GM12878 (cell line): Measurements from ENCODE around the gene BMF. TPM values are rescaled to one million over a fixed set of nuclear protein-coding genes. Genes with fewer than 3 reads are reported as not detected.

Source experiments
- BMI1 ChIP-seq: fragments of 450-650 bp; IDR thresholded peaks from 2 replicates; pipeline ENCODE4 v1.6.1; 2016; ENCODE audit warnings: mild to moderate bottlenecking, moderate library complexity, borderline replicate concordance
- CEBPZ ChIP-seq: fragments of 150-350 bp; IDR thresholded peaks from 2 replicates; pipeline ENCODE4 v1.6.1; 2016; ENCODE audit warnings: low read depth, low read length
- CHD2 ChIP-seq: IDR thresholded peaks from 2 replicates; pipeline ENCODE4 v1.6.1; 2011; ENCODE audit warnings: low read depth, low read length, improper control_type of control experiment, borderline replicate concordance
- EGR1 ChIP-seq, 2 experiments: IDR thresholded peaks; 1 replicate in 1 of 2; 2 replicates in 1 of 2; pipeline ENCODE4 v1.6.1; 2011 to 2012; ENCODE audit warnings: low read depth in 2 of 2, low read length in 2 of 2, borderline replicate concordance in 1 of 2, mild to moderate bottlenecking in 1 of 2, moderate library complexity in 1 of 2
- FOXK2 ChIP-seq: fragments of 450-650 bp; IDR thresholded peaks from 2 replicates; pipeline ENCODE4 v1.6.1; 2017; ENCODE audit warnings: mild to moderate bottlenecking, moderate library complexity
- IRF5 ChIP-seq: fragments of 450-650 bp; IDR thresholded peaks from 2 replicates; pipeline ENCODE4 v1.6.1; 2017; ENCODE audit warnings: borderline replicate concordance
- PML ChIP-seq: IDR thresholded peaks from 2 replicates; pipeline ENCODE4 v1.6.1; 2012; ENCODE audit warnings: low read length, inconsistent platforms
- RBBP5 ChIP-seq: fragments of 200-600 bp; sonication (generic); conservative IDR thresholded peaks from 2 replicates; pipeline ENCODE4 v1.6.1; 2016
- SIX5 ChIP-seq: IDR thresholded peaks from 2 replicates; pipeline ENCODE4 v1.6.1; 2011; ENCODE audit warnings: mild to moderate bottlenecking, low read depth, low read length, moderate library complexity; ENCODE audit not compliant: severe bottlenecking
- SMAD5 ChIP-seq: IDR thresholded peaks from 2 replicates; pipeline ENCODE4 v1.6.1; 2016; ENCODE audit warnings: antibody characterized with exemption, low read depth
- SPI1 ChIP-seq: IDR thresholded peaks from 2 replicates; pipeline ENCODE4 v1.6.1; 2011; ENCODE audit warnings: low read depth, mild to moderate bottlenecking, low read length, moderate library complexity, borderline replicate concordance; ENCODE audit not compliant: insufficient read depth
- SRF ChIP-seq, 2 experiments: IDR thresholded peaks; 2 replicates each; pipeline ENCODE4 v1.6.1; 2011; ENCODE audit warnings: low read depth in 2 of 2, low read length in 2 of 2, mild to moderate bottlenecking in 1 of 2, moderate library complexity in 1 of 2
- STAT3 ChIP-seq: IDR thresholded peaks from 2 replicates; pipeline ENCODE4 v1.6.1; 2011; ENCODE audit warnings: low read depth, low read length, improper control_type of control experiment
- YY1 ChIP-seq: IDR thresholded peaks from 2 replicates; pipeline ENCODE4 v1.6.1; 2011; ENCODE audit warnings: low read depth, mild to moderate bottlenecking, low read length
- ZBED1 ChIP-seq: IDR thresholded peaks from 2 replicates; pipeline ENCODE4 v1.6.1; 2016; ENCODE audit warnings: borderline replicate concordance
- ZBTB33 ChIP-seq: fragments of 450-650 bp; IDR thresholded peaks from 2 replicates; pipeline ENCODE4 v1.6.1; 2017; ENCODE audit warnings: mild to moderate bottlenecking
- ZNF217 ChIP-seq: fragments of 450-650 bp; IDR thresholded peaks from 2 replicates; pipeline ENCODE4 v1.6.1; 2017; ENCODE audit warnings: antibody characterized with exemption, mild to moderate bottlenecking
- ZNF687 ChIP-seq: fragments of 450-650 bp; IDR thresholded peaks from 2 replicates; pipeline ENCODE4 v1.6.1; 2017; ENCODE audit warnings: mild to moderate bottlenecking, moderate library complexity
- ZZZ3 ChIP-seq: IDR thresholded peaks from 2 replicates; pipeline ENCODE4 v1.6.1; 2011; ENCODE audit warnings: low read depth; ENCODE audit not compliant: control insufficient read depth, insufficient read length
- polyA plus RNA-seq, 11 experiments: library from polyadenylated mRNA; depleted of rRNA in 4 of 11; unstranded in 6 of 11; stranded (reverse) in 5 of 11; fragments of >200 nt; fragmentation: Nextera tagmentation in 4 of 11; fragmentation: Illumina TruSeq in 1 of 11; extraction: Ambion mirVana in 4 of 11; extraction: Trizol in 1 of 11; gene quantifications; 1 replicate in 1 of 11; 2 replicates in 10 of 11; pipeline versions ENCODE4 v1.2.1 to v1.2.3, GENCODE V29; 2011 to 2016; ENCODE audit warnings: inconsistent platforms in 2 of 11, missing spikeins in 2 of 11, low read depth in 1 of 11
- total RNA-seq, 4 experiments: library from RNA; depleted of rRNA in 3 of 4; stranded (reverse); fragments of >200 nt in 3 of 4; fragmentation: Illumina TruSeq in 1 of 4; extraction: Trizol in 1 of 4; gene quantifications; 2 replicates each; pipeline versions ENCODE4 v1.2.1 to v1.2.3, GENCODE V29; 2013 to 2021

Gene BMF
- total and polyA plus RNA-seq, 10 of the 15 experiments (the other 5 are each of a cell fraction or from before 2014, with no cell fraction given) = 0.82 to 34.9 (median 16.9) TPM

GRCh38 chr15:40069178-40070165 lies 39.2 kb downstream of the BMF start (continued):
- TF ChIP-seq ZNF687 (peak; percentile 99), SIX5 (no peak), SPI1 (no peak), ZBED1 (no peak), SMAD5 (no peak), ZZZ3 (no peak), CHD2 (no peak), ZNF217 (peak; percentile 76), SRF (IDR thresholded peaks at IDR 0.05; ENCODE audit: low read depth in 2 of 2, low read length in 2 of 2) (no peak), PML (no peak), YY1 (peak; percentile 46), ZBTB33 (no peak), STAT3 (no peak), BMI1 (no peak), IRF5 (no peak), EGR1 (IDR thresholded peaks at IDR 0.05; ENCODE audit: borderline replicate concordance in 1 of 2, low read depth in 2 of 2, low read length in 2 of 2) (peak in 1 of 2 experiments; percentile 60; a peak in 1 of 3 replicates), FOXK2 (no peak), RBBP5 (no peak), CEBPZ (no peak)
